ENCODE data around the gene CYP8B1.
"Not testable (repeated sequence)": the region's sequence is repeated elsewhere in the genome, so short reads cannot be mapped to it uniquely, and the experiment has no call there.

CYP8B1 gene

DNA sequence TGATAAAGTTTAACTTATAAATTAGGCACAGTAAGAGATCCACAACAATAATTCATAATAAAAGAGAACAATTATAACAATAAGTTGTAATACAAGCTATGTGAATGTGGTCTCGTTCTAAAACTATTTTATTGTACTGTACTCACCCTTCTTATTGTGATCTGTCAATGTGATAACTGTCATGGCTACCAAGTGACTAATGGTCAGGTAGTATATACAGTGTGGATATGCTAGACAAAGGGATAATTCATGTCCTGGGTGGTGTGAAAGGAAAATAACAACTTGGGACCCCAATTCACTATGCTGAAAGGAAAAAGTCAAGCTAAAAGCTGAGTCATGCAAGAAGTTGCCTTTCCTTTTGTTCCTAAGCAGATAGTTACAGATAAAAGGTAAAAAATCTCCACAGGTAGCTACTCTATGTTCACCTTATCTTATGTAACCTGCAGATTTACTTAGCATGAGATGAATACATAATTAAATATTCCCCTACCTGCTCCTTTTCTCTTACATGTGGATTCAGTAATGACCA is 10.7 kb upstream of the CYP8B1 start:
- DNase-seq, result no peak
- Histone ChIP-seq H3K27ac (ENCODE audit: insufficient read depth, low read length, poor library complexity, severe bottlenecking) (no peak overlapping the region), H3K4me1 (ENCODE audit: control insufficient read depth, insufficient read depth, low read length, poor library complexity, severe bottlenecking) (peaks cover 2% of the 10 kb centered on the region), H3K9me3 (ENCODE audit: control insufficient read depth, low read length) (no peaks in the 10 kb centered on the region), H3K4me3 (ENCODE audit: insufficient read depth, low read depth, low read length, poor library complexity, severe bottlenecking) (no peak overlapping the region), H3K27me3 (replicated peaks; ENCODE audit: control insufficient read depth, insufficient read depth, low read length, poor library complexity, severe bottlenecking) (no peaks in the 10 kb centered on the region), H3K36me3 (ENCODE audit: control insufficient read depth, insufficient read depth, low read length) (no peaks in the 10 kb centered on the region)

- DNase-seq, result no peak
- no peak overlapping the region for H3K4me3 ChIP-seq (ENCODE audit: insufficient read depth, low read depth, low read length, poor library complexity, severe bottlenecking)
- H3K36me3 ChIP-seq (ENCODE audit: control insufficient read depth, insufficient read depth, low read length), result no peaks in the 10 kb centered on the region
- H3K27ac ChIP-seq (ENCODE audit: insufficient read depth, low read length, poor library complexity, severe bottlenecking), result no peak overlapping the region
- H3K9me3 ChIP-seq (ENCODE audit: control insufficient read depth, low read length), result no peaks in the 10 kb centered on the region
- peaks cover 11% of the 10 kb centered on the region for H3K4me1 ChIP-seq (ENCODE audit: control insufficient read depth, insufficient read depth, low read length, poor library complexity, severe bottlenecking)
- H3K27me3 ChIP-seq (replicated peaks; ENCODE audit: control insufficient read depth, insufficient read depth, low read length, poor library complexity, severe bottlenecking), result no peaks in the 10 kb centered on the region
Observed at GRCh38 chr3:42884324-42884723, 8.6 kb upstream of the CYP8B1 start.

DNA sequence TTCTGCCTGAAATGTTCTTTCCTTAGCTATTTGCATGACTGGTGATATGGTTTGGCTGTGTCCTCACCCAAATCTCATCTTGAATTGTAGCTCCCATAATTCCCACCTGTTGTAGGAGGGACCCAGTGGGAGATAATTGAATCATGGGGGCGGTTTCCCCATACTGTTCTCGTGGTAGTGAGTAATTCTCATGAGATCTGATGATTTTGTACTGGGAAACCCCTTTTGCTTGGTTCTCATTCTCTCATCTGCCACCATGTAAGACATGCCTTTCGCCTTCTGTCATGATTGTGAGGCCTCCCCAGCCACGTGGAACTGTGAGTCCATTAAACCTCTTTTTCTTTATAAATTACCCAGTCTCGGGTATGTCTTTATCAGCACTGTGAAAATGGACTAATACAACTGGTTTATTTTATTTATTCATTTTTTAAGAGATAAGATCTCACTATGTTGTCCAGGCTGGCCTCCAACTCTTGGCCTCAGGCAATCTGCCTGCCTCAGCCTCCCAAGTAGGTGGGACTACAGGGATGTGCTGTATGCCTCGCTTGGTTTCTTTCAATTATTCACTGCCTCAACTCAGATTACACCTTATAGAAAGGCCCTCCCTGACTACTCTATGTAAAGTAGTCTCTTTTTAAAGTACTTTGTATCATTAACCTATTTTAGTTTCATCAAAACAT is 7.7 kb upstream of the CYP8B1 start:
- not testable (repeated sequence) for H3K36me3 ChIP-seq (ENCODE audit: control insufficient read depth, insufficient read depth, low read length); DNase-seq; H3K27me3 ChIP-seq (replicated peaks; ENCODE audit: control insufficient read depth, insufficient read depth, low read length, poor library complexity, severe bottlenecking); H3K27ac ChIP-seq (ENCODE audit: insufficient read depth, low read length, poor library complexity, severe bottlenecking); H3K9me3 ChIP-seq (ENCODE audit: control insufficient read depth, low read length); H3K4me3 ChIP-seq (ENCODE audit: insufficient read depth, low read depth, low read length, poor library complexity, severe bottlenecking)
- H3K4me1 ChIP-seq (ENCODE audit: control insufficient read depth, insufficient read depth, low read length, poor library complexity, severe bottlenecking), result peaks cover 11% of the 10 kb centered on the region

- Histone ChIP-seq H3K4me1 (ENCODE audit: control insufficient read depth, insufficient read depth, low read length, poor library complexity, severe bottlenecking) (peaks cover 11% of the 10 kb centered on the region), H3K9me3 (ENCODE audit: control insufficient read depth, low read length) (no peaks in the 10 kb centered on the region), H3K36me3 (ENCODE audit: control insufficient read depth, insufficient read depth, low read length) (no peaks in the 10 kb centered on the region), H3K27ac (ENCODE audit: insufficient read depth, low read length, poor library complexity, severe bottlenecking) (peak overlapping the region; percentile 8), H3K4me3 (ENCODE audit: insufficient read depth, low read depth, low read length, poor library complexity, severe bottlenecking) (peak overlapping the region; percentile 64), H3K27me3 (replicated peaks; ENCODE audit: control insufficient read depth, insufficient read depth, low read length, poor library complexity, severe bottlenecking) (no peaks in the 10 kb centered on the region)
- peak; percentile 68 to 80 (median 78) for DNase-seq
Observed at GRCh38 chr3:42880601-42881451, 5.1 kb upstream of the CYP8B1 start.

DNA sequence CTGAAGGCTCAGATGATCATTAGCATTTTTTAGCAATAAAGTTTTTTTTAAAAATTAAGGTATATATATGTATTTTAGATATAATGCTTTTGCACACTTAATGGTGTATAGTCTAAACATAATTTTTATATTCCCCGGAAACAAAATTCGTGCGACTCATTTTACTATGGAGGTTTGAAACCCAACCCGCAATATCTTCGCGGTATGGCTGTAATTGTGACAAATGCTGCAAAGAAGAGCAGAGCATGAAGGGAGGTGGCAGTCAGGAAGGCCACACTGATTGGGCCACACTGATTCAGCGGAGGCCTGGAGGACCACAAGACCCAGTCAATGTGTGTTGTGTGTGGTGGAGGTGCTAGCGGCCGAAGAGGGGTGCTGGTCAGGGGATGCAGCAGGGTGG is 4.5 kb upstream of the CYP8B1 start:
- Histone ChIP-seq H3K36me3 (ENCODE audit: control insufficient read depth, insufficient read depth, low read length) (no peaks in the 10 kb centered on the region), H3K4me3 (ENCODE audit: insufficient read depth, low read depth, low read length, poor library complexity, severe bottlenecking) (peak overlapping the region; percentile 64), H3K27me3 (replicated peaks; ENCODE audit: control insufficient read depth, insufficient read depth, low read length, poor library complexity, severe bottlenecking) (no peaks in the 10 kb centered on the region), H3K27ac (ENCODE audit: insufficient read depth, low read length, poor library complexity, severe bottlenecking) (no peak overlapping the region), H3K9me3 (ENCODE audit: control insufficient read depth, low read length) (no peaks in the 10 kb centered on the region), H3K4me1 (ENCODE audit: control insufficient read depth, insufficient read depth, low read length, poor library complexity, severe bottlenecking) (peaks cover 11% of the 10 kb centered on the region)
- DNase-seq, result no peak

DNA sequence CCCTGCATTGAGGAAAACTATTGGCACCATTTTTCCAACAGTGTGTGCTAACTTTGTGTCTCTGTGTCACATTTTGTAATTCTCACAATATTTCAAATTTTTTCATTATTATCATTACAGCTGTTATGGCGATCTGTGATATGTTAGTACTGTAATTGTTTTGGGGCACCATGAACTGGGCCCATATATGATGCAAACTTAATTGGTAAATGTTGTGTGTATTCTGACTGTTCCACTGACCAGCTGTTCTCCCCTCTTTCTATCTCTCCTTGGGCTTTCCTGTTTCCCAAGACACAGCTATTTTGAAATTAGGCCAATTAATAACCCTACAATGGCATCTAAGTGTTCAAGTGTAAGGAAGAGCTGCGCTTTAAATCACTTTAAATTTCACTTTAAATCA is 2.2 kb upstream of the CYP8B1 start:
- Histone ChIP-seq H3K27me3 (replicated peaks; ENCODE audit: control insufficient read depth, insufficient read depth, low read length, poor library complexity, severe bottlenecking) (no peaks in the 10 kb centered on the region), H3K4me1 (ENCODE audit: control insufficient read depth, insufficient read depth, low read length, poor library complexity, severe bottlenecking) (peaks cover 11% of the 10 kb centered on the region), H3K27ac (ENCODE audit: insufficient read depth, low read length, poor library complexity, severe bottlenecking) (no peak overlapping the region), H3K9me3 (ENCODE audit: control insufficient read depth, low read length) (no peaks in the 10 kb centered on the region), H3K36me3 (ENCODE audit: control insufficient read depth, insufficient read depth, low read length) (no peaks in the 10 kb centered on the region), H3K4me3 (ENCODE audit: insufficient read depth, low read depth, low read length, poor library complexity, severe bottlenecking) (no peak overlapping the region)
- no peak for DNase-seq

GRCh38 chr3:42876940-42877720 is 1.5 kb upstream of the CYP8B1 start:
- Histone ChIP-seq H3K9me3 (ENCODE audit: control insufficient read depth, low read length) (no peaks in the 10 kb centered on the region), H3K4me3 (ENCODE audit: insufficient read depth, low read depth, low read length, poor library complexity, severe bottlenecking) (no peak overlapping the region), H3K27ac (ENCODE audit: insufficient read depth, low read length, poor library complexity, severe bottlenecking) (no peak overlapping the region), H3K4me1 (ENCODE audit: control insufficient read depth, insufficient read depth, low read length, poor library complexity, severe bottlenecking) (peaks cover 11% of the 10 kb centered on the region), H3K27me3 (replicated peaks; ENCODE audit: control insufficient read depth, insufficient read depth, low read length, poor library complexity, severe bottlenecking) (no peaks in the 10 kb centered on the region), H3K36me3 (ENCODE audit: control insufficient read depth, insufficient read depth, low read length) (no peaks in the 10 kb centered on the region)
- DNase-seq, result no peak

GRCh38 chr3:42876401-42876800 is 722 bp upstream of the CYP8B1 start:
- Histone ChIP-seq H3K4me1 (ENCODE audit: control insufficient read depth, insufficient read depth, low read length, poor library complexity, severe bottlenecking) (peaks cover 9% of the 10 kb centered on the region), H3K9me3 (ENCODE audit: control insufficient read depth, low read length) (no peaks in the 10 kb centered on the region), H3K27me3 (replicated peaks; ENCODE audit: control insufficient read depth, insufficient read depth, low read length, poor library complexity, severe bottlenecking) (no peaks in the 10 kb centered on the region), H3K27ac (ENCODE audit: insufficient read depth, low read length, poor library complexity, severe bottlenecking) (no peak overlapping the region), H3K4me3 (ENCODE audit: insufficient read depth, low read depth, low read length, poor library complexity, severe bottlenecking) (no peak overlapping the region), H3K36me3 (ENCODE audit: control insufficient read depth, insufficient read depth, low read length) (no peaks in the 10 kb centered on the region)
- DNase-seq, result no peak

GRCh38 chr3:42874749-42875148 is 930 bp downstream of the CYP8B1 start:
- Histone ChIP-seq H3K36me3 (ENCODE audit: control insufficient read depth, insufficient read depth, low read length) (no peaks in the 10 kb centered on the region), H3K4me3 (ENCODE audit: insufficient read depth, low read depth, low read length, poor library complexity, severe bottlenecking) (no peak overlapping the region), H3K4me1 (ENCODE audit: control insufficient read depth, insufficient read depth, low read length, poor library complexity, severe bottlenecking) (no peaks in the 10 kb centered on the region), H3K9me3 (ENCODE audit: control insufficient read depth, low read length) (no peaks in the 10 kb centered on the region), H3K27me3 (replicated peaks; ENCODE audit: control insufficient read depth, insufficient read depth, low read length, poor library complexity, severe bottlenecking) (no peaks in the 10 kb centered on the region), H3K27ac (ENCODE audit: insufficient read depth, low read length, poor library complexity, severe bottlenecking) (no peak overlapping the region)
- DNase-seq, result no peak
